Measurements from ENCODE around the gene CMSS1. TPM values are rescaled to one million over a fixed set of nuclear protein-coding genes. Genes with fewer than 3 reads are reported as not detected.
A peak's percentile ranks its signal among the peaks of the same experiment; 100 is the strongest.

Gene CMSS1
- total and polyA plus RNA-seq, 2 of the 13 experiments (the other 11 are each of a cell fraction or from before 2014, with no cell fraction given): 6.4 to 48.7 TPM

GRCh38 chr3:99854756-99855298 is 37.2 kb downstream of the CMSS1 start (continued):
- TF ChIP-seq SSRP1 (CRISPR knock-in tag; IDR thresholded peaks at IDR 0.05): peak; percentile 49; the same call in 1 of the 2 replicates
- no peak for TF ChIP-seq ZSCAN12 (CRISPR knock-in tag; IDR thresholded peaks at IDR 0.05)

GRCh38 chr3:99855900-99856299 is 38.2 kb downstream of the CMSS1 start:
- ChIA-PET CTCF (ENCODE audit: low intra/inter-chr PET ratio, low total read pairs) (no interaction called here), POLR2A (interaction anchor here (1.3 kb wide), 1 partner anchor 405 kb away, joined by 3 read pairs; the partner anchor contains the start of gene TBC1D23)
- peaks cover 71% of the 10 kb centered on the region for H3K79me2 ChIP-seq (ENCODE audit: insufficient read depth, low read length)
- no peaks in the 10 kb centered on the region for H3K9me3 ChIP-seq (ENCODE audit: low read length)
- no peak for FAIRE-seq
- H4K20me1 ChIP-seq (ENCODE audit: insufficient read depth, low read length): peaks cover 74% of the 10 kb centered on the region
- no TSS peak for BruUV-seq (replicated peaks)
- no peak overlapping the region for H2AFZ ChIP-seq (ENCODE audit: low read length)
- H3K27ac ChIP-seq (ENCODE audit: extremely low read length, insufficient read depth, low read length): no peak overlapping the region
- no peaks in the 10 kb centered on the region for H3K27me3 ChIP-seq (ENCODE audit: control insufficient read depth in 1 of 2, insufficient read depth in 2 of 2, low read length in 2 of 2)
- H3K9ac ChIP-seq (ENCODE audit: insufficient read depth, low read depth, low read length): no peak overlapping the region
- H3K4me3 ChIP-seq (replicated peaks in 1 of 3; ENCODE audit: insufficient read depth in 1 of 3, low read depth in 2 of 3, low read length in 3 of 3): no peak overlapping the region
- ATAC-seq: no peak
- no peak for DNase-seq (ENCODE audit: low spot score)
- H3K36me3 ChIP-seq (replicated peaks in 1 of 2; ENCODE audit: control insufficient read depth in 1 of 2, insufficient read depth in 2 of 2, low read length in 2 of 2): peaks cover 7 to 35% of the 10 kb centered on the region in 2 experiments
- in situ Hi-C loops (cut with HindIII; ENCODE audit: extremely low pct_ligation_motif_present, low pct_unique_long_range_greater_than_20kb) (no loop called here), intact Hi-C loops (cut with micrococcal nuclease; ENCODE audit: unreplicated experiment) (loop anchor here (5.0 kb wide), 1 partner anchor 66 kb away; no protein-coding TSS in a partner anchor)
- no peak overlapping the region for H3K4me2 ChIP-seq (ENCODE audit: low read depth, low read length)
- peaks cover 67% of the 10 kb centered on the region for H3K4me1 ChIP-seq (ENCODE audit: insufficient read depth, low read length)
- WGBS (ENCODE audit: low lambda C conversion rate): 96% methylated on average over 1 of the region's 1 CpG
- TF ChIP-seq POLR2AphosphoS2 (IDR thresholded peaks at IDR 0.05; ENCODE audit: low read depth, low read length): no peak
- TF ChIP-seq GABPA (IDR thresholded peaks at IDR 0.05; ENCODE audit: low read depth, low read length): no peak
- TF ChIP-seq GABPA (CRISPR knock-in tag; IDR thresholded peaks at IDR 0.05; ENCODE audit: low read depth): no peak
- TF ChIP-seq ZSCAN12 (CRISPR knock-in tag; IDR thresholded peaks at IDR 0.05): no peak
- no peak for TF ChIP-seq ZNF350 (CRISPR knock-in tag; IDR thresholded peaks at IDR 0.05; ENCODE audit: borderline replicate concordance, low read depth)
- no peak for TF ChIP-seq ZNF329 (CRISPR knock-in tag; IDR thresholded peaks at IDR 0.05; ENCODE audit: low read depth)
- no peak for TF ChIP-seq ZFYVE20 (CRISPR knock-in tag; IDR thresholded peaks at IDR 0.05; ENCODE audit: borderline replicate concordance, low read depth)
- no peak for TF ChIP-seq ZBTB43 (CRISPR knock-in tag; conservative IDR thresholded peaks at IDR 0.05)
- no peak for TF ChIP-seq GATAD1 (CRISPR knock-in tag; IDR thresholded peaks at IDR 0.05)
- peak; percentile 77 for TF ChIP-seq RBM22 (optimal IDR thresholded peaks at IDR 0.05; ENCODE audit: low read length)
- no peak for TF ChIP-seq CENPT (CRISPR knock-in tag; IDR thresholded peaks at IDR 0.05; ENCODE audit: low read depth)
- TF ChIP-seq ZNF382 (CRISPR knock-in tag; IDR thresholded peaks at IDR 0.05; ENCODE audit: borderline replicate concordance): no peak
- TF ChIP-seq CEBPG (CRISPR knock-in tag; IDR thresholded peaks at IDR 0.05): no peak
- no peak for TF ChIP-seq FOXC1 (CRISPR knock-in tag; IDR thresholded peaks at IDR 0.05; ENCODE audit: borderline replicate concordance)
- TF ChIP-seq AGO2 (optimal IDR thresholded peaks at IDR 0.05; ENCODE audit: low read depth, low read length): peak; percentile 36
- no peak for TF ChIP-seq NCOR1 (IDR thresholded peaks at IDR 0.05; ENCODE audit: borderline replicate concordance, low read length)
- TF ChIP-seq NR0B2 (CRISPR knock-in tag; IDR thresholded peaks at IDR 0.05): no peak
- TF ChIP-seq ZNF501 (CRISPR knock-in tag; IDR thresholded peaks at IDR 0.05): no peak
- 0 out of 2 replicates have a peak, but pooled peaks have one; percentile 7 for TF ChIP-seq POLR2AphosphoS5 (IDR thresholded peaks at IDR 0.05; ENCODE audit: low read depth, low read length)
- TF ChIP-seq PTBP1 (IDR thresholded peaks at IDR 0.05; ENCODE audit: low read depth, low read length, poor library complexity, severe bottlenecking): no peak
- TF ChIP-seq TOE1 (CRISPR knock-in tag; IDR thresholded peaks at IDR 0.05): no peak
- TF ChIP-seq ELF1 (CRISPR knock-in tag; IDR thresholded peaks at IDR 0.05): no peak

Measured in HepG2 (cell line).